ENCODE results near the gene COL1A2.

DNA sequence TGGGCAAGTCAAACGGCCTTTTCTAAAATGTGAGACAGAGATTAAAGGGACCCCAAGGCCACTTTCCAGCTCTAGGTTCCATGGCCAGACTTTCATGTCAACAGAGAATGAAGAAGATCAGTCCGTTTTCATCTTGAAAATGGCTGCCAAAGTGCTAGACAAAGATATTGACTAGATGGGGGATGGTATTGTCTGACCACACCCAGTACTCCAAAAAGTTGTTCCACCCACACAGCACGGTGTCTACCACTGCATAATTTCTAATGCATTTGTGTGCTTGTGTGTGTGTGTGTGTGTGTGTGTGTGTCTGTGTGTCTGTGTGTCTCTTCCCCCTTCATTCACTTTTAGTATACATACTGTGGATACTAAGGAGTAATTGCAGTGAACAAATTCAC is 1.3 kb downstream of the COL1A2 start:
- TF ChIP-seq, protein P1, sequence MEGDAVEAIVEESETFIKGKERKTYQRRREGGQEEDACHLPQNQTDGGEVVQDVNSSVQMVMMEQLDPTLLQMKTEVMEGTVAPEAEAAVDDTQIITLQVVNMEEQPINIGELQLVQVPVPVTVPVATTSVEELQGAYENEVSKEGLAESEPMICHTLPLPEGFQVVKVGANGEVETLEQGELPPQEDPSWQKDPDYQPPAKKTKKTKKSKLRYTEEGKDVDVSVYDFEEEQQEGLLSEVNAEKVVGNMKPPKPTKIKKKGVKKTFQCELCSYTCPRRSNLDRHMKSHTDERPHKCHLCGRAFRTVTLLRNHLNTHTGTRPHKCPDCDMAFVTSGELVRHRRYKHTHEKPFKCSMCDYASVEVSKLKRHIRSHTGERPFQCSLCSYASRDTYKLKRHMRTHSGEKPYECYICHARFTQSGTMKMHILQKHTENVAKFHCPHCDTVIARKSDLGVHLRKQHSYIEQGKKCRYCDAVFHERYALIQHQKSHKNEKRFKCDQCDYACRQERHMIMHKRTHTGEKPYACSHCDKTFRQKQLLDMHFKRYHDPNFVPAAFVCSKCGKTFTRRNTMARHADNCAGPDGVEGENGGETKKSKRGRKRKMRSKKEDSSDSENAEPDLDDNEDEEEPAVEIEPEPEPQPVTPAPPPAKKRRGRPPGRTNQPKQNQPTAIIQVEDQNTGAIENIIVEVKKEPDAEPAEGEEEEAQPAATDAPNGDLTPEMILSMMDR (IDR thresholded peaks at IDR 0.05) = no peak
- no peak for TF ChIP-seq POLR2A (IDR thresholded peaks at IDR 0.05; ENCODE audit: low read depth)
- no peak for TF ChIP-seq EP300 (IDR thresholded peaks at IDR 0.05)
- peak in 1 of 2 donors; percentile 22 for TF ChIP-seq POLR2AphosphoS5 (IDR thresholded peaks at IDR 0.05)

Measured in esophagus muscularis mucosa (tissue), 4 donors.